Tibial nerve (tissue), 4 donors: ENCODE results near the gene PTPN5. TPM values are rescaled to one million over a fixed set of nuclear protein-coding genes. Genes with fewer than 3 reads are reported as not detected.

Experiments used
- DNase-seq, 2 donors: peaks; one replicate each; pipeline ENCODE4 v3.0.0-alpha.2; 2019; ENCODE audit warnings: low spot score in 2 of 2
- H3K27ac ChIP-seq, 4 donors: fragments of 200-600 bp; sonication (generic) in 3 of 4; one replicate each; pipeline ENCODE4 v1.5.1; 2017 to 2019; ENCODE audit warnings: mild to moderate bottlenecking in 1 of 4
- H3K27me3 ChIP-seq, 2 donors: fragments of 200-600 bp; sonication (generic) in 1 of 2; one replicate each; pipeline versions ENCODE4 v1.5.1 to v1.6.0; 2017 to 2019
- H3K36me3 ChIP-seq, 3 donors: fragments of 200-600 bp; sonication (generic); one replicate each; pipeline ENCODE4 v1.5.1; 2018 to 2019
- H3K4me1 ChIP-seq, 4 donors: fragments of 200-600 bp; sonication (generic) in 3 of 4; one replicate each; pipeline ENCODE4 v1.5.1; 2017 to 2019
- H3K4me3 ChIP-seq, 4 donors: fragments of 200-600 bp; sonication (generic) in 3 of 4; one replicate each; pipeline ENCODE4 v1.5.1; 2017 to 2019; ENCODE audit warnings: mild to moderate bottlenecking in 1 of 4, moderate library complexity in 1 of 4
- H3K9me3 ChIP-seq, 4 donors: fragments of 200-600 bp; sonication (generic) in 3 of 4; one replicate each; pipeline ENCODE4 v1.5.1; 2017 to 2019
- CTCF ChIP-seq, 5 experiments: fragments of 200-600 bp in 3 of 5; fragments of 450-650 bp in 2 of 5; sonication (generic) in 3 of 5; IDR thresholded peaks; one replicate each; pipeline ENCODE4 v1.5.1; 2016 to 2019; ENCODE audit warnings: antibody characterized with exemption in 5 of 5, mild to moderate bottlenecking in 3 of 5, moderate library complexity in 2 of 5
- EP300 ChIP-seq, 2 donors: sonication (generic); formaldehyde crosslinking; IDR thresholded peaks; one replicate each; pipeline ENCODE4 v1.6.1; 2017; ENCODE audit warnings: antibody characterized with exemption in 2 of 2, mild to moderate bottlenecking in 1 of 2
- POLR2A ChIP-seq, 2 donors: fragments of 450-650 bp; IDR thresholded peaks; one replicate each; pipeline ENCODE4 v1.6.1; 2017; ENCODE audit warnings: antibody characterized with exemption in 2 of 2, mild to moderate bottlenecking in 2 of 2, moderate library complexity in 2 of 2
- WGBS, 2 donors: methylation state at CpG; one replicate each; pipeline ENCODE4 v1.1.5; 2018; 5-methylcytosine and 5-hydroxymethylcytosine counted together
- total RNA-seq, 4 donors: library from RNA; depleted of rRNA; stranded (reverse); fragments of >200 nt; gene quantifications; one replicate each; pipeline ENCODE4 v1.1.0, GENCODE V29; 2016

PTPN5 gene
- total RNA-seq, 4 donors from 2014 or later: 1.2 to 18.8 (median 15.1) TPM

- H3K4me3 ChIP-seq: no peak overlapping the region
- no peak for DNase-seq
- H3K4me1 ChIP-seq: peaks cover 0 to 47% (median 16%) of the 10 kb centered on the region in 4 donors
- H3K36me3 ChIP-seq: peaks cover 0 to 27% (median 0%) of the 10 kb centered on the region in 3 donors
- no peak overlapping the region for H3K27ac ChIP-seq
- 50 to 77% methylated on average over 1 to 2 of the region's 2 CpGs for WGBS, 2 donors
- TF ChIP-seq EP300 (IDR thresholded peaks at IDR 0.05) (no peak), CTCF (IDR thresholded peaks at IDR 0.05) (no peak)
- no peaks in the 10 kb centered on the region for H3K9me3 ChIP-seq
- H3K27me3 ChIP-seq: no peaks in the 10 kb centered on the region
Observed at GRCh38 chr11:18703001-18703763, 88.4 kb downstream of the PTPN5 start.

- no peaks in the 10 kb centered on the region for H3K27me3 ChIP-seq
- no peak for TF ChIP-seq EP300 (IDR thresholded peaks at IDR 0.05)
- no peak for TF ChIP-seq POLR2A (IDR thresholded peaks at IDR 0.05)
- no peak for TF ChIP-seq CTCF (IDR thresholded peaks at IDR 0.05)
- peaks cover 0 to 27% (median 0%) of the 10 kb centered on the region in 3 donors for H3K36me3 ChIP-seq
- H3K4me1 ChIP-seq: peaks cover 0 to 47% (median 18%) of the 10 kb centered on the region in 4 donors
- H3K4me3 ChIP-seq: no peak overlapping the region
- no peaks in the 10 kb centered on the region for H3K9me3 ChIP-seq
- no peak for DNase-seq
- no peak overlapping the region for H3K27ac ChIP-seq
- WGBS, 2 donors: 95 to 98% methylated on average over 17 of the region's 17 CpGs
Observed at GRCh38 chr11:18701614-18702216, 89.9 kb downstream of the PTPN5 start.

GRCh38 chr11:18700872-18701271, 90.7 kb downstream of the PTPN5 start:
- H3K27ac ChIP-seq: no peak overlapping the region
- WGBS, 2 donors: 93 to 95% methylated on average over 7 of the region's 7 CpGs
- no peak overlapping the region for H3K4me3 ChIP-seq
- H3K27me3 ChIP-seq: no peaks in the 10 kb centered on the region
- H3K9me3 ChIP-seq: no peaks in the 10 kb centered on the region
- TF ChIP-seq POLR2A (IDR thresholded peaks at IDR 0.05) (no peak), CTCF (IDR thresholded peaks at IDR 0.05) (no peak), EP300 (IDR thresholded peaks at IDR 0.05) (no peak)
- H3K4me1 ChIP-seq: peaks cover 0 to 41% (median 17%) of the 10 kb centered on the region in 4 donors
- DNase-seq: no peak
- H3K36me3 ChIP-seq: peaks cover 0 to 27% (median 0%) of the 10 kb centered on the region in 3 donors

- peak overlapping the region in 2 of 4 donors; percentile 90 to 95 for H3K27ac ChIP-seq
- 40 to 56% methylated on average over 1 of the region's 1 CpG for WGBS, 2 donors
- no peak for DNase-seq
- H3K36me3 ChIP-seq: peaks cover 0 to 27% (median 0%) of the 10 kb centered on the region in 3 donors
- no peaks in the 10 kb centered on the region for H3K9me3 ChIP-seq
- H3K27me3 ChIP-seq: no peaks in the 10 kb centered on the region
- H3K4me3 ChIP-seq: peak overlapping the region in 1 of 4 donors; percentile 3
- no peak for TF ChIP-seq POLR2A (IDR thresholded peaks at IDR 0.05)
- no peak for TF ChIP-seq EP300 (IDR thresholded peaks at IDR 0.05)
- TF ChIP-seq CTCF (IDR thresholded peaks at IDR 0.05): no peak
- H3K4me1 ChIP-seq: peaks cover 0 to 36% (median 12%) of the 10 kb centered on the region in 4 donors
Observed at GRCh38 chr11:18700375-18700774, 91.2 kb downstream of the PTPN5 start.

- Histone ChIP-seq H3K27me3 (no peaks in the 10 kb centered on the region), H3K27ac (peak overlapping the region in 2 of 4 donors; percentile 90 to 95), H3K4me3 (peak overlapping the region in 3 of 4 donors; percentile 70 to 97 (median 94)), H3K9me3 (no peaks in the 10 kb centered on the region), H3K36me3 (peaks cover 0 to 27% (median 0%) of the 10 kb centered on the region in 3 donors), H3K4me1 (peaks cover 0 to 30% (median 8%) of the 10 kb centered on the region in 4 donors)
- TF ChIP-seq EP300 (IDR thresholded peaks at IDR 0.05) (peak in 1 of 2 donors; percentile 65), CTCF (IDR thresholded peaks at IDR 0.05) (no peak)
- WGBS, 2 donors: 58 to 64% methylated on average over 3 of the region's 3 CpGs
- peak in 1 of 2 donors; percentile 39 for DNase-seq
Observed at GRCh38 chr11:18699848-18700261, 91.7 kb downstream of the PTPN5 start.
